GM23338 (cell line): ENCODE data around the gene MAPRE3.

ENCODE experiments used
- CREB1 ChIP-seq: fragments of 250-450 bp; sonication (Bioruptor Pico); IDR thresholded peaks from 2 replicates; pipeline ENCODE4 v1.5.0; 2020; ENCODE audit warnings: low read depth, mild to moderate bottlenecking, moderate library complexity
- CTCF ChIP-seq, 2 experiments: fragments of 200-600 bp in 1 of 2; sonication (generic) in 1 of 2; conservative IDR thresholded peaks; 2 replicates each; pipeline versions ENCODE4 v1.5.1 to v1.6.1; 2016 to 2017; ENCODE audit warnings: antibody characterized with exemption in 2 of 2, low read depth in 2 of 2, mild to moderate bottlenecking in 2 of 2, moderate library complexity in 1 of 2
- EZH2 ChIP-seq: fragments of 200-600 bp; sonication (generic); IDR thresholded peaks from one replicate; pipeline ENCODE4 v1.8.0; 2017; ENCODE audit warnings: antibody characterized with exemption, mild to moderate bottlenecking, low read depth; ENCODE audit not compliant: unreplicated experiment
- EZH2phosphoT487 ChIP-seq: fragments of 200-600 bp; sonication (generic); IDR thresholded peaks from one replicate; pipeline ENCODE4 v1.8.1; 2018; ENCODE audit warnings: antibody characterized with exemption; ENCODE audit not compliant: unreplicated experiment
- NANOG ChIP-seq: IDR thresholded peaks from 2 replicates; pipeline ENCODE4 v1.6.1; 2016; ENCODE audit warnings: antibody characterized with exemption, borderline replicate concordance
- POLR2AphosphoS5 ChIP-seq: IDR thresholded peaks from 2 replicates; pipeline ENCODE4 v1.6.1; 2016; ENCODE audit warnings: antibody characterized with exemption, low read depth
- REST ChIP-seq: IDR thresholded peaks from one replicate; pipeline ENCODE4 v1.6.1; 2018; ENCODE audit warnings: antibody characterized with exemption; ENCODE audit not compliant: unreplicated experiment
- ZNF114 ChIP-seq: fragments of 250-450 bp; sonication (Bioruptor Pico); IDR thresholded peaks from 2 replicates; pipeline ENCODE4 v1.5.0; 2020; ENCODE audit warnings: mild to moderate bottlenecking, moderate library complexity
- ZNF462 ChIP-seq: fragments of 250-450 bp; sonication (Bioruptor Pico); IDR thresholded peaks from 2 replicates; pipeline ENCODE4 v1.5.0; 2020; ENCODE audit warnings: mild to moderate bottlenecking, moderate library complexity

- TF ChIP-seq EZH2: no peak
- peak; percentile 9 to 23; a peak in 2 of 4 replicates for TF ChIP-seq CTCF (conservative IDR thresholded peaks at IDR 0.05; ENCODE audit: low read depth in 2 of 2)
- no peak for TF ChIP-seq EZH2phosphoT487
- no peak for TF ChIP-seq CREB1 (CRISPR knock-in tag)
- no peak for TF ChIP-seq POLR2AphosphoS5
- TF ChIP-seq NANOG: no peak
- no peak for TF ChIP-seq REST
- TF ChIP-seq ZNF462 (CRISPR knock-in tag): no peak
- no peak for TF ChIP-seq ZNF114 (CRISPR knock-in tag)
Observed at GRCh38 chr2:26982102-26982742, 11.8 kb downstream of the MAPRE3 start.
